Effector CD8-positive, alpha-beta T cell (primary cell): Measurements from ENCODE around the gene CMTM2.
"Not testable (repeated sequence)": the region's sequence is repeated elsewhere in the genome, so short reads cannot be mapped to it uniquely, and the experiment has no call there.

Experiments used
- DNase-seq: peaks from one replicate; lab custom pipeline; 2025; lab: John Stamatoyannopoulos, UW

The CMTM2 gene

GRCh38 chr16:66630561-66631260 lies 51.4 kb downstream of the CMTM2 start:
- not testable (repeated sequence) for DNase-seq

GRCh38 chr16:66631558-66631957 lies 52.3 kb downstream of the CMTM2 start:
- DNase-seq: not testable (repeated sequence)

GRCh38 chr16:66634527-66635196 lies 55.4 kb downstream of the CMTM2 start:
- no peak for DNase-seq

- DNase-seq: no peak
Measured at GRCh38 chr16:66635406-66635805, 56.1 kb downstream of the CMTM2 start.

GRCh38 chr16:66636199-66636598 lies 56.9 kb downstream of the CMTM2 start:
- DNase-seq: no peak

GRCh38 chr16:66637806-66638205 lies 58.5 kb downstream of the CMTM2 start:
- DNase-seq: no peak
